SK-N-SH (cell line): ENCODE results near the gene THSD8. TPM values are rescaled to one million over a fixed set of nuclear protein-coding genes. Genes with fewer than 3 reads are reported as not detected.

Experiments used
- CTCF ChIA-PET: fragments of 300-600, 350-600 bp; formaldehyde crosslinking; extraction: SDS; loops from one replicate; lab custom pipeline; 2021; lab: Yijun Ruan, JAX
- POLR2A ChIA-PET: fragments of 350-600 bp; sonication (Branson Sonifier 250); formaldehyde crosslinking; extraction: SDS; loops from one replicate; lab custom pipeline; 2020; ENCODE audit warnings: antibody characterized with exemption, inconsistent platforms; lab: Yijun Ruan, JAX
- DNase-seq: peaks from one replicate; pipeline ENCODE4 v3.0.0; 2012
- H2AFZ ChIP-seq: fragments of 200-600 bp; sonication (generic); 2 replicates; pipeline ENCODE4 v1.8.1; 2016; ENCODE audit warnings: antibody characterized with exemption, mild to moderate bottlenecking, low read depth
- H3F3A ChIP-seq: fragments of 200-600 bp; sonication (generic); replicated peaks from 2 replicates; pipeline ENCODE3; 2016; ENCODE audit warnings: antibody characterized with exemption, mild to moderate bottlenecking; ENCODE audit not compliant: insufficient read depth
- H3K27ac ChIP-seq, 2 experiments: fragments of 200-500 bp in 1 of 2; fragments of 200-600 bp in 1 of 2; sonication (Bioruptor generic) in 1 of 2; sonication (generic), shearing (Covaris generic) in 1 of 2; 2 replicates each; pipeline versions ENCODE4 v1.5.1 to v1.6.1; 2014 to 2016; ENCODE audit warnings: low read depth in 2 of 2, inconsistent platforms in 1 of 2, low read length in 1 of 2, mild to moderate bottlenecking in 1 of 2, mixed read lengths in 1 of 2
- H3K27me3 ChIP-seq: fragments of 200-600 bp; sonication (generic), shearing (Covaris generic); 2 replicates; pipeline ENCODE4 v1.6.1; 2016; ENCODE audit warnings: mixed run types; ENCODE audit not compliant: insufficient read depth
- H3K36me3 ChIP-seq, 2 experiments: fragments of 200-500 bp in 1 of 2; fragments of 200-600 bp in 1 of 2; sonication (Bioruptor generic) in 1 of 2; sonication (generic) in 1 of 2; replicated peaks in 1 of 2; 2 replicates each; pipeline versions ENCODE3 to v1.5.1; 2014 to 2016; ENCODE audit warnings: low read length in 1 of 2, mild to moderate bottlenecking in 1 of 2; ENCODE audit not compliant: insufficient read depth in 2 of 2, control insufficient read depth in 1 of 2
- H3K4me1 ChIP-seq, 2 experiments: fragments of 200-500 bp in 1 of 2; fragments of 200-600 bp in 1 of 2; sonication (Bioruptor generic) in 1 of 2; sonication (generic), shearing (Covaris generic) in 1 of 2; 2 replicates each; pipeline versions ENCODE4 v1.5.1 to v1.6.1; 2014 to 2016; ENCODE audit warnings: low read depth in 1 of 2, low read length in 1 of 2, mixed run types in 1 of 2; ENCODE audit not compliant: insufficient read depth in 2 of 2, control insufficient read depth in 1 of 2
- H3K4me2 ChIP-seq: fragments of 200-600 bp; sonication (generic), shearing (Covaris generic); 2 replicates; pipeline ENCODE4 v1.6.1; 2017; ENCODE audit warnings: mixed run types
- H3K4me3 ChIP-seq, 2 experiments: fragments of 200-500 bp in 1 of 2; fragments of 200-600 bp in 1 of 2; sonication (Bioruptor generic) in 1 of 2; sonication (generic), shearing (Covaris generic) in 1 of 2; 2 replicates each; pipeline versions ENCODE4 v1.5.1 to v1.8.1; 2014 to 2016; ENCODE audit warnings: low read depth in 2 of 2, inconsistent platforms in 1 of 2, low read length in 1 of 2, mild to moderate bottlenecking in 1 of 2, mixed read lengths in 1 of 2, moderate library complexity in 1 of 2
- H3K79me2 ChIP-seq: fragments of 200-600 bp; sonication (generic); 2 replicates; pipeline ENCODE4 v1.8.1; 2017; ENCODE audit warnings: mild to moderate bottlenecking; ENCODE audit not compliant: insufficient read depth
- H3K9ac ChIP-seq: fragments of 200-600 bp; sonication (generic); 2 replicates; pipeline ENCODE4 v1.6.1; 2017; ENCODE audit warnings: mixed run types
- H3K9me2 ChIP-seq: fragments of 200-600 bp; sonication (generic); 2 replicates; pipeline ENCODE4 v1.6.1; 2017; ENCODE audit warnings: mixed run types
- H3K9me3 ChIP-seq: fragments of 200-600 bp; sonication (generic); 2 replicates; pipeline ENCODE4 v1.6.1; 2017; ENCODE audit warnings: mixed run types, mild to moderate bottlenecking, moderate library complexity
- H4K20me1 ChIP-seq: fragments of 200-600 bp; sonication (generic); 2 replicates; pipeline ENCODE4 v1.6.1; 2017; ENCODE audit warnings: mild to moderate bottlenecking, mixed run types; ENCODE audit not compliant: insufficient read depth
- CHD2 ChIP-seq: fragments of 150-350 bp; IDR thresholded peaks from 2 replicates; pipeline ENCODE4 v1.6.1; 2018; ENCODE audit warnings: low read length; ENCODE audit not compliant: partially characterized antibody
- ELF1 ChIP-seq: IDR thresholded peaks from 2 replicates; pipeline ENCODE4 v1.4.0; 2012
- EP300 ChIP-seq, 2 experiments: IDR thresholded peaks; 2 replicates each; pipeline versions ENCODE4 v1.4.0 to v1.6.1; 2012; ENCODE audit warnings: borderline replicate concordance in 1 of 2, low read depth in 1 of 2, low read length in 1 of 2
- EZH2phosphoT487 ChIP-seq: fragments of 200-600 bp; sonication (generic); IDR thresholded peaks from 2 replicates; pipeline ENCODE4 v1.6.1; 2017; ENCODE audit warnings: low read depth, mixed run types, mild to moderate bottlenecking, antibody characterized with exemption, moderate library complexity, borderline replicate concordance
- FOXJ3 ChIP-seq: sonication (generic); formaldehyde crosslinking; IDR thresholded peaks from 2 replicates; pipeline ENCODE4 v1.5.1; 2020; ENCODE audit warnings: mild to moderate bottlenecking, missing genetic modification reagents
- GABPA ChIP-seq: IDR thresholded peaks from 2 replicates; pipeline ENCODE4 v1.4.0; 2012; ENCODE audit warnings: low read depth, mild to moderate bottlenecking
- MXI1 ChIP-seq: IDR thresholded peaks from 2 replicates; pipeline ENCODE4 v1.6.1; 2012; ENCODE audit warnings: mild to moderate bottlenecking, low read depth, low read length, improper control_type of control experiment
- NFIC ChIP-seq: IDR thresholded peaks from 2 replicates; pipeline ENCODE4 v1.4.0; 2012; ENCODE audit warnings: borderline replicate concordance
- POLR2AphosphoS5 ChIP-seq: IDR thresholded peaks from 2 replicates; pipeline ENCODE4 v1.6.1; 2012; ENCODE audit warnings: low read depth, low read length
- RAD21 ChIP-seq: IDR thresholded peaks from 2 replicates; pipeline ENCODE4 v1.6.1; 2012; ENCODE audit warnings: mild to moderate bottlenecking, low read length
- RCOR1 ChIP-seq: fragments of 150-350 bp; IDR thresholded peaks from 2 replicates; pipeline ENCODE4 v1.6.1; 2017; ENCODE audit warnings: antibody characterized with exemption, low read length
- RFX5 ChIP-seq: IDR thresholded peaks from 2 replicates; pipeline ENCODE4 v1.6.1; 2012; ENCODE audit warnings: mild to moderate bottlenecking, improper control_type of control experiment, low read length
- RXRA ChIP-seq: IDR thresholded peaks from 2 replicates; pipeline ENCODE4 v1.4.0; 2012; ENCODE audit warnings: low read depth, mild to moderate bottlenecking, borderline replicate concordance
- SMC3 ChIP-seq: IDR thresholded peaks from 2 replicates; pipeline ENCODE4 v1.6.1; 2012; ENCODE audit warnings: low read depth, low read length, improper control_type of control experiment
- YY1 ChIP-seq: IDR thresholded peaks from 2 replicates; pipeline ENCODE4 v1.4.0; 2012; ENCODE audit warnings: low read depth, mild to moderate bottlenecking
- WGBS: methylation state at CpG from one replicate; pipeline ENCODE4 v1.1.6; 2017; ENCODE audit warnings: low lambda C conversion rate; 5-methylcytosine and 5-hydroxymethylcytosine counted together
- polyA plus RNA-seq, 3 experiments: library from polyadenylated mRNA; depleted of rRNA; stranded (reverse); fragments of >200 nt; gene quantifications; 2 replicates each; pipeline ENCODE4 v1.2.3, GENCODE V29; 2012
- TF ChIP-seq, protein P1 (sequence below): IDR thresholded peaks from 2 replicates; pipeline ENCODE4 v1.4.0; 2012; ENCODE audit warnings: low read depth, borderline replicate concordance
- TF ChIP-seq, protein P2 (sequence below): IDR thresholded peaks from 2 replicates; pipeline ENCODE4; 2012

The THSD8 gene
- polyA plus RNA-seq, 1 of the 3 experiments (the other 2 are of a cell fraction), result not detected

DNA sequence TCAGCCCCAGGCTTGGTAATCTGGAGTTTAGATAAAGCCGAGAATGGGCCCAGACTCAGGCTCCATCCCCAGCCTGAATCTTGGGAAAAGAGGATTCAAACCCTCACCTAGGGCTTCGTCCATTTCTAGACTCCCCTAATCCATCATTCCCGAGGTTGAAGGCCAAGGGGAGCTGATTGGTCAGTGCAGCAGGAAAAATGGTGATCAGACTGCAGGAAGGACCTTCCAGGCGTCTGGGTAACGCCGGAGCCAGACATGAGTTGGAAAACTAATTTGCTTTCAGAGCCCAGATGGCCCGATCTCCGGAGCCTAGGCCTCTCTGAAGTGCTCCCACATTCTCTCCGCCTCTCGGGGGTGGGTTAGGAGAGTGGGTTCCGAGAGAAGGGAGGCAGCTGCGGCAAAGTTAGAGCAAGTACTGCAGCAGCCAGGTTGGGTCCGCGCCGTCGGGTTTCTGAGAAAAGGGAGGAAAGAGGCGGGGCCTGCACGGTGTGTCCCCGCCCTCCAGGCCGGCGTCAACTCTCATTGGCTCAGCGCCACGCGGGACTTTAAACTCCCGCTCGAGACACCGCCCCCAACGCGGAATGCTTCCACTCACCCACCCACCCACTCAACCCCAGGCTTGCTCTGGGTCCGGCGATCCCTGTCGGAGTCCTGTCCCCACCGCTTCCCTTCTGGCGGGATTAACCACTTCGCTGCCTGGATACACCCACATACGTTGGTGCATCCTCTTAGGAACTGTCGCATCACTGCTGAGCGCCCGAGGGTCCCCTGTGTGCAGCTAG, 33.3 kb downstream of the THSD8 start:
- DNase-seq, result peak; percentile 85
- no peaks in the 10 kb centered on the region for H3K9me2 ChIP-seq
- ChIA-PET CTCF (interaction anchor here (0.6 to 1.5 kb wide), 5 partner anchors 29 to 130 kb away, joined by 3 to 4 read pairs (median 3); partner anchors contain the start of gene RNASEH2A), POLR2A (interaction anchor here (1.2 kb wide), 1 partner anchor 103 kb away, joined by 4 read pairs; the partner anchor contains the start of gene CALR)
- peak overlapping the region in 1 of 2 experiments; percentile 43; a peak in 2 of 4 replicates for H3K27ac ChIP-seq
- no peaks in the 10 kb centered on the region for H4K20me1 ChIP-seq
- H3K79me2 ChIP-seq, result no peaks in the 10 kb centered on the region
- no peak overlapping the region for H3K9ac ChIP-seq
- 21% methylated on average over 22 of the region's 39 CpGs for WGBS
- no peaks in the 10 kb centered on the region for H3K9me3 ChIP-seq
- peaks cover 5 to 46% of the 10 kb centered on the region in 2 experiments; a peak in 2 of 4 replicates for H3K4me1 ChIP-seq
- H3K36me3 ChIP-seq, result no peaks in the 10 kb centered on the region
- H3K4me3 ChIP-seq, result peak overlapping the region in 1 of 2 experiments; percentile 17; a peak in 1 of 4 replicates
- H3F3A ChIP-seq, result peaks cover 33% of the 10 kb centered on the region
- no peak overlapping the region for H2AFZ ChIP-seq
- H3K27me3 ChIP-seq, result no peaks in the 10 kb centered on the region
- TF ChIP-seq YY1 (no peak), MXI1 (no peak), SMC3 (no peak), CHD2 (no peak), EZH2phosphoT487 (no peak), NFIC (no peak), FOXJ3 (CRISPR knock-in tag) (no peak), EP300 (IDR thresholded peaks at IDR 0.05; ENCODE audit: borderline replicate concordance in 1 of 2, low read depth in 1 of 2, low read length in 1 of 2) (no peak), RAD21 (no peak), RXRA (no peak), RFX5 (no peak), POLR2AphosphoS5 (no peak)
- TF ChIP-seq, protein P1, sequence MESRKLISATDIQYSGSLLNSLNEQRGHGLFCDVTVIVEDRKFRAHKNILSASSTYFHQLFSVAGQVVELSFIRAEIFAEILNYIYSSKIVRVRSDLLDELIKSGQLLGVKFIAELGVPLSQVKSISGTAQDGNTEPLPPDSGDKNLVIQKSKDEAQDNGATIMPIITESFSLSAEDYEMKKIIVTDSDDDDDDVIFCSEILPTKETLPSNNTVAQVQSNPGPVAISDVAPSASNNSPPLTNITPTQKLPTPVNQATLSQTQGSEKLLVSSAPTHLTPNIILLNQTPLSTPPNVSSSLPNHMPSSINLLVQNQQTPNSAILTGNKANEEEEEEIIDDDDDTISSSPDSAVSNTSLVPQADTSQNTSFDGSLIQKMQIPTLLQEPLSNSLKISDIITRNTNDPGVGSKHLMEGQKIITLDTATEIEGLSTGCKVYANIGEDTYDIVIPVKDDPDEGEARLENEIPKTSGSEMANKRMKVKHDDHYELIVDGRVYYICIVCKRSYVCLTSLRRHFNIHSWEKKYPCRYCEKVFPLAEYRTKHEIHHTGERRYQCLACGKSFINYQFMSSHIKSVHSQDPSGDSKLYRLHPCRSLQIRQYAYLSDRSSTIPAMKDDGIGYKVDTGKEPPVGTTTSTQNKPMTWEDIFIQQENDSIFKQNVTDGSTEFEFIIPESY, result no peak
- TF ChIP-seq, all 33 proteins: peak for 0
- H3K4me2 ChIP-seq, result no peak overlapping the region; the same call in 1 of the 2 replicates

DNA sequence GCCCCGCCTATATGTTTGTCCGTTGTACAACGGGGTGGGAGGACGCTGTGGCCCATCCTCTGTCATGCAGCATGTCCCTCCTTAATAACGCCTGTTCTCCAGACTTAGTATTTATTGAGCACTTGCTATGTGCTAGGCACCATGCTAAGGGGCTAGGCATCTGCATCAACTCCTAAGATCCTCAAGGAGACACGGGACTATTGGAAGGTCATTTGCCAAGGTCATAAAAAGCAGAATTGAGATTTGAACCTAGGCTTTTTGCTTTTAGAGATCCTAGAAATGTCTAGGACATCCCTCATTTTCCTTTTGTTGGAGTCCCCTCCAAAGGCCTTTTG, 34.6 kb downstream of the THSD8 start:
- POLR2A ChIA-PET, result interaction anchor here (1.3 kb wide), 1 partner anchor 34 kb away, joined by 3 read pairs; the partner anchor contains the start of gene THSD8
- H3K4me2 ChIP-seq, result no peak overlapping the region

More for the DNA sequence above, 34.6 kb downstream of the THSD8 start:
- no peak for TF ChIP-seq RFX5
- no peak for TF ChIP-seq NFIC
- TF ChIP-seq RCOR1, result no peak
- TF ChIP-seq, protein P2, sequence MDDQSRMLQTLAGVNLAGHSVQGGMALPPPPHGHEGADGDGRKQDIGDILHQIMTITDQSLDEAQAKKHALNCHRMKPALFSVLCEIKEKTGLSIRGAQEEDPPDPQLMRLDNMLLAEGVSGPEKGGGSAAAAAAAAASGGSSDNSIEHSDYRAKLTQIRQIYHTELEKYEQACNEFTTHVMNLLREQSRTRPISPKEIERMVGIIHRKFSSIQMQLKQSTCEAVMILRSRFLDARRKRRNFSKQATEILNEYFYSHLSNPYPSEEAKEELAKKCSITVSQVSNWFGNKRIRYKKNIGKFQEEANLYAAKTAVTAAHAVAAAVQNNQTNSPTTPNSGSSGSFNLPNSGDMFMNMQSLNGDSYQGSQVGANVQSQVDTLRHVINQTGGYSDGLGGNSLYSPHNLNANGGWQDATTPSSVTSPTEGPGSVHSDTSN, result no peak
- no peak for TF ChIP-seq GABPA
- TF ChIP-seq ELF1, result no peak
- H3K9me3 ChIP-seq, result no peaks in the 10 kb centered on the region
- no peaks in the 10 kb centered on the region for H3K79me2 ChIP-seq
- no peak overlapping the region for H3K4me3 ChIP-seq
- H3K9me2 ChIP-seq, result no peaks in the 10 kb centered on the region
- peaks cover 33% of the 10 kb centered on the region for H3F3A ChIP-seq
- no peak overlapping the region for H3K9ac ChIP-seq
- H3K36me3 ChIP-seq, result no peaks in the 10 kb centered on the region
- no peak overlapping the region for H2AFZ ChIP-seq
- no peaks in the 10 kb centered on the region for H3K27me3 ChIP-seq
- 7% methylated on average over 3 of the region's 6 CpGs for WGBS
- peak overlapping the region in 1 of 2 experiments; percentile 22; a peak in 2 of 4 replicates for H3K27ac ChIP-seq
- no peak for DNase-seq
- no peaks in the 10 kb centered on the region for H4K20me1 ChIP-seq
- H3K4me1 ChIP-seq, result peaks cover 5 to 57% of the 10 kb centered on the region in 2 experiments; a peak in 2 of 4 replicates
- CTCF ChIA-PET, result interaction anchor here (0.9 to 3.1 kb wide), 3 partner anchors 30 to 78 kb away, joined by 4 to 15 read pairs (median 4); partner anchors contain the start of gene RNASEH2A
